SH-SY5Y (cell line): ENCODE results near the gene CALB2.

ENCODE experiments used
- GATA2 ChIP-seq: IDR thresholded peaks from 2 replicates; pipeline ENCODE4 v1.6.1; 2011; ENCODE audit warnings: mild to moderate bottlenecking, low read depth, low read length
- GATA3 ChIP-seq: IDR thresholded peaks from 2 replicates; pipeline ENCODE4 v1.6.1; 2011; ENCODE audit warnings: low read depth, mild to moderate bottlenecking, low read length, moderate library complexity

CALB2 gene

GRCh38 chr16:71358464-71358998 lies at the start of gene CALB2:
TSS of gene CALB2 (plus strand) at chr16:71358723. CDS start at chr16:71358793, 70 bp downstream.
- TF ChIP-seq GATA3 (no peak), GATA2 (no peak)

GRCh38 chr16:71311553-71312158 lies 46.9 kb upstream of the CALB2 start:
- TF ChIP-seq GATA2 (no peak), GATA3 (no peak)

- TF ChIP-seq GATA2 (no peak), GATA3 (no peak)
Observed at GRCh38 chr16:71315269-71315668, 43.3 kb upstream of the CALB2 start.

GRCh38 chr16:71319999-71320398 lies 38.5 kb upstream of the CALB2 start:
- no peak for TF ChIP-seq GATA2
- TF ChIP-seq GATA3 = no peak

- TF ChIP-seq GATA2 = no peak
- TF ChIP-seq GATA3 = no peak
Observed at GRCh38 chr16:71327720-71328119, 30.8 kb upstream of the CALB2 start.

- no peak for TF ChIP-seq GATA2
- no peak for TF ChIP-seq GATA3
Observed at GRCh38 chr16:71328151-71328550, 30.4 kb upstream of the CALB2 start.

GRCh38 chr16:71337631-71338030 lies 20.9 kb upstream of the CALB2 start:
- TF ChIP-seq GATA2 = no peak
- TF ChIP-seq GATA3 = no peak

- no peak for TF ChIP-seq GATA2
- TF ChIP-seq GATA3 = no peak
Observed at GRCh38 chr16:71338193-71338592, 20.3 kb upstream of the CALB2 start.

GRCh38 chr16:71338632-71339031 lies 19.9 kb upstream of the CALB2 start:
- TF ChIP-seq GATA3 (no peak), GATA2 (no peak)

GRCh38 chr16:71339236-71340171 lies 19.0 kb upstream of the CALB2 start:
- TF ChIP-seq GATA2 (no peak), GATA3 (no peak)

GRCh38 chr16:71340406-71340805 lies 18.1 kb upstream of the CALB2 start:
- no peak for TF ChIP-seq GATA2
- no peak for TF ChIP-seq GATA3

GRCh38 chr16:71341881-71342280 lies 16.6 kb upstream of the CALB2 start:
- no peak for TF ChIP-seq GATA3
- TF ChIP-seq GATA2 = no peak

GRCh38 chr16:71343078-71343477 lies 15.4 kb upstream of the CALB2 start:
- TF ChIP-seq GATA3 (no peak), GATA2 (no peak)

- TF ChIP-seq GATA2 = no peak
- no peak for TF ChIP-seq GATA3
Observed at GRCh38 chr16:71344315-71344905, 14.1 kb upstream of the CALB2 start.

- no peak for TF ChIP-seq GATA2
- TF ChIP-seq GATA3 = no peak
Observed at GRCh38 chr16:71345031-71345430, 13.5 kb upstream of the CALB2 start.

GRCh38 chr16:71347146-71347545 lies 11.4 kb upstream of the CALB2 start:
- TF ChIP-seq GATA2 (no peak), GATA3 (no peak)
